ENCODE data around the gene KCNG3.

The KCNG3 gene

GRCh38 chr2:42480402-42480801, 13.4 kb downstream of the KCNG3 start:
- DNase-seq: no peak

- no peak for DNase-seq
These were observed 18.9 kb downstream of the KCNG3 start for GRCh38 chr2:42474765-42475454.

- DNase-seq: no peak
These were observed 23.1 kb downstream of the KCNG3 start for GRCh38 chr2:42470706-42471105.

GRCh38 chr2:42464631-42465030, 29.2 kb downstream of the KCNG3 start:
- no peak for DNase-seq

- no peak for DNase-seq
These were observed 30.2 kb downstream of the KCNG3 start for GRCh38 chr2:42463570-42463969.

GRCh38 chr2:42459296-42459695, 34.5 kb downstream of the KCNG3 start:
- DNase-seq: no peak

- no peak for DNase-seq
These were observed 35.4 kb downstream of the KCNG3 start for GRCh38 chr2:42458396-42458795.

- no peak for DNase-seq
These were observed 36.8 kb downstream of the KCNG3 start for GRCh38 chr2:42457011-42457410.

- no peak for DNase-seq
These were observed 37.5 kb downstream of the KCNG3 start for GRCh38 chr2:42456126-42456839.

GRCh38 chr2:42452545-42452944, 41.2 kb downstream of the KCNG3 start:
- DNase-seq: no peak

GRCh38 chr2:42450136-42450535, 43.6 kb downstream of the KCNG3 start:
- no peak for DNase-seq

- no peak for DNase-seq
These were observed 44.4 kb downstream of the KCNG3 start for GRCh38 chr2:42449163-42450087.

- no peak for DNase-seq
These were observed 45.6 kb downstream of the KCNG3 start for GRCh38 chr2:42448163-42448562.

GRCh38 chr2:42446503-42447271, 47.1 kb downstream of the KCNG3 start:
- DNase-seq: no peak

- DNase-seq: no peak
These were observed 49.9 kb downstream of the KCNG3 start for GRCh38 chr2:42443718-42444399.

GRCh38 chr2:42442774-42443173, 51.0 kb downstream of the KCNG3 start:
- no peak for DNase-seq

- DNase-seq: no peak
These were observed 55.1 kb downstream of the KCNG3 start for GRCh38 chr2:42438685-42439084.

GRCh38 chr2:42436370-42436769, 57.4 kb downstream of the KCNG3 start:
- no peak for DNase-seq

- no peak for DNase-seq
These were observed 58.2 kb downstream of the KCNG3 start for GRCh38 chr2:42435628-42436027.

- no peak for DNase-seq
These were observed 63.6 kb downstream of the KCNG3 start for GRCh38 chr2:42430188-42430587.

- DNase-seq: no peak
These were observed 64.4 kb downstream of the KCNG3 start for GRCh38 chr2:42429352-42429751.

- DNase-seq: no peak
These were observed 68.1 kb downstream of the KCNG3 start for GRCh38 chr2:42425697-42426096.
